ENCODE results near the gene SOAT2.
"Not testable (repeated sequence)": the region's sequence is repeated elsewhere in the genome, so short reads cannot be mapped to it uniquely, and the experiment has no call there.

DNA sequence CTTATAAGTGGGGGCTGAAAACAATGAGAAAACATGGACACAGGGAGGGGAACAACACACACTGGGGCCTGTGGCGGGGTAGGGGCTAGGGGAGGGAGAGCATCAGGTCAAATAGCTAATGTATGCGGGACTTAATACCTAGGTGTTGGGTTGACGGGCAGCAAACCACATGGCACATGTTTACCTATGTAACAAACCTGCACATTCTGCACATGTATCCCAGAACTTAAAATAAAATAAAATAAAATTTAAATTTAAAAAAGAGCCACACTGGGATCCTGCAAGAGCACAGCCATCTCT is 7.7 kb upstream of the SOAT2 start:
- TF ChIP-seq, protein P1, sequence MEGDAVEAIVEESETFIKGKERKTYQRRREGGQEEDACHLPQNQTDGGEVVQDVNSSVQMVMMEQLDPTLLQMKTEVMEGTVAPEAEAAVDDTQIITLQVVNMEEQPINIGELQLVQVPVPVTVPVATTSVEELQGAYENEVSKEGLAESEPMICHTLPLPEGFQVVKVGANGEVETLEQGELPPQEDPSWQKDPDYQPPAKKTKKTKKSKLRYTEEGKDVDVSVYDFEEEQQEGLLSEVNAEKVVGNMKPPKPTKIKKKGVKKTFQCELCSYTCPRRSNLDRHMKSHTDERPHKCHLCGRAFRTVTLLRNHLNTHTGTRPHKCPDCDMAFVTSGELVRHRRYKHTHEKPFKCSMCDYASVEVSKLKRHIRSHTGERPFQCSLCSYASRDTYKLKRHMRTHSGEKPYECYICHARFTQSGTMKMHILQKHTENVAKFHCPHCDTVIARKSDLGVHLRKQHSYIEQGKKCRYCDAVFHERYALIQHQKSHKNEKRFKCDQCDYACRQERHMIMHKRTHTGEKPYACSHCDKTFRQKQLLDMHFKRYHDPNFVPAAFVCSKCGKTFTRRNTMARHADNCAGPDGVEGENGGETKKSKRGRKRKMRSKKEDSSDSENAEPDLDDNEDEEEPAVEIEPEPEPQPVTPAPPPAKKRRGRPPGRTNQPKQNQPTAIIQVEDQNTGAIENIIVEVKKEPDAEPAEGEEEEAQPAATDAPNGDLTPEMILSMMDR (IDR thresholded peaks at IDR 0.05) = not testable (repeated sequence)
- TF ChIP-seq POLR2A, EP300, POLR2AphosphoS5 (IDR thresholded peaks at IDR 0.05): not testable (repeated sequence)

Data from suprapubic skin (tissue), 4 donors.